GM12873 (cell line): Measurements from ENCODE around the gene MED23.

Experiments
- TF ChIP-seq, protein P1 (sequence below): IDR thresholded peaks from 2 replicates; pipeline ENCODE4 v1.5.1; 2012; ENCODE audit warnings: low read depth, mild to moderate bottlenecking, moderate library complexity, low read length, control low read depth; ENCODE audit not compliant: insufficient read depth; ENCODE audit errors: missing control alignments

The MED23 gene

GRCh38 chr6:131592935-131593334 lies 35.1 kb downstream of the MED23 start:
- TF ChIP-seq, protein P1, sequence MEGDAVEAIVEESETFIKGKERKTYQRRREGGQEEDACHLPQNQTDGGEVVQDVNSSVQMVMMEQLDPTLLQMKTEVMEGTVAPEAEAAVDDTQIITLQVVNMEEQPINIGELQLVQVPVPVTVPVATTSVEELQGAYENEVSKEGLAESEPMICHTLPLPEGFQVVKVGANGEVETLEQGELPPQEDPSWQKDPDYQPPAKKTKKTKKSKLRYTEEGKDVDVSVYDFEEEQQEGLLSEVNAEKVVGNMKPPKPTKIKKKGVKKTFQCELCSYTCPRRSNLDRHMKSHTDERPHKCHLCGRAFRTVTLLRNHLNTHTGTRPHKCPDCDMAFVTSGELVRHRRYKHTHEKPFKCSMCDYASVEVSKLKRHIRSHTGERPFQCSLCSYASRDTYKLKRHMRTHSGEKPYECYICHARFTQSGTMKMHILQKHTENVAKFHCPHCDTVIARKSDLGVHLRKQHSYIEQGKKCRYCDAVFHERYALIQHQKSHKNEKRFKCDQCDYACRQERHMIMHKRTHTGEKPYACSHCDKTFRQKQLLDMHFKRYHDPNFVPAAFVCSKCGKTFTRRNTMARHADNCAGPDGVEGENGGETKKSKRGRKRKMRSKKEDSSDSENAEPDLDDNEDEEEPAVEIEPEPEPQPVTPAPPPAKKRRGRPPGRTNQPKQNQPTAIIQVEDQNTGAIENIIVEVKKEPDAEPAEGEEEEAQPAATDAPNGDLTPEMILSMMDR = no peak

GRCh38 chr6:131588643-131589042 lies 39.4 kb downstream of the MED23 start:
- TF ChIP-seq, protein P1 = no peak

- TF ChIP-seq, protein P1 = no peak
Measured at GRCh38 chr6:131587909-131588308, 40.1 kb downstream of the MED23 start.

GRCh38 chr6:131586543-131586942 lies 41.5 kb downstream of the MED23 start:
- TF ChIP-seq, protein P1 = no peak

- TF ChIP-seq, protein P1 = no peak
Measured at GRCh38 chr6:131581523-131581922, 46.5 kb downstream of the MED23 start.

- TF ChIP-seq, protein P1 = no peak
Measured at GRCh38 chr6:131575834-131576478, 52.1 kb downstream of the MED23 start.

- TF ChIP-seq, protein P1 = no peak
Measured at GRCh38 chr6:131574686-131575085, 53.4 kb downstream of the MED23 start.
